ENCODE data around the gene SNRNP70. TPM values are rescaled to one million over a fixed set of nuclear protein-coding genes. Genes with fewer than 3 reads are reported as not detected.
A peak's percentile ranks its signal among the peaks of the same experiment; 100 is the strongest.
"Not testable (repeated sequence)": the region's sequence is repeated elsewhere in the genome, so short reads cannot be mapped to it uniquely, and the experiment has no call there.

The SNRNP70 gene
- total and polyA plus RNA-seq, 5 donors: 117 to 146 (median 144) TPM

DNA sequence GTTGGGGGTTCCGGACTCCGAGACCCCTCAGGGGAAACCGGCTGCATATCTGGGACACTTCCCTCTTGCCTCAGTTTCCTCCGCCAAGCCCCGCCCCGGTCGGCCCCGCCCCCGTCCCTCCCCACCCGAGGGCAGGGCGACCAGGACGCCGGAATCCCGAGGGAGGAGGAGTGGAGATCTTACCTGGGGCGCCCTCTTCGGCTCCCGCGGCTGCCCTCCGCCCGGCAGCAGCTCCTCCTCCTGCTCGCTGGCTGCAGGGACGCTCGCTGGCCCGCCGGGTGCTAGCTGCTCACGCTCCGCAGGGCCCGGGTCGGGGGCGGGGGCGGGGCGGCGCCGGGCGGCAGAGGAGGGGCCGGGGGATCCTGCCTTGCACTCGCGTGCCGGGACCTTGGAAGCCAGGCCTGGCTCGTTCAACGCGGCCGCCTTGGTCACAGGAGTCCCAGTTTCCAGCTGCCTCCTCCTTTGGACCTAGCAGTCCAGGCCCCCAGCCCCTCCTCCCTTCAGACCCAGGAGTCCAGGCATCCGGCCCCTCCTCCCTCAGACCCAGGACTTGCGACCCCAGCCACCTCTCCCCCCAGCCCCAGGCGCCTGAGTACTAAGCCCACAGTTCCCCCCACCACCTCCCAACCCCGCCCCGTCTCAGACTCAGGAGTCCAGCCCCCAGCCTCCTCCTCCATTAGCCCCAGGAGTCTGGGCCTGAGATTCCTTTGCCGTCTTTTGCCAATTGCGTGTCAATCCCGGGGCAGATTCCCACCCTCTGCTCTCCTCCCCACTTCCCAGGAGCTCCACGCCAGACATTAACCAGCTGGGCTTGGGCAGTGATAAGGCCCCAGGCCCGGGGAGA, 20.3 kb upstream of the SNRNP70 start, which contains the start of gene NTF4:
TSS of gene NTF4 (minus strand) at position 51 of the 844 bp plus-strand sequence. CDS start 2,821 bp downstream, outside the sequence.
- ATAC-seq (peak; percentile 47 to 56), DNase-seq (peak; percentile 28 to 75 (median 64))
- Histone ChIP-seq H3K27ac (ENCODE audit: low read length) (peak within 1 kb of the TSS; percentile 43), H3K4me1 (ENCODE audit: control insufficient read depth, insufficient read depth, low read length) (no peaks in the 10 kb centered on the region), H3K27me3 (ENCODE audit: control insufficient read depth, insufficient read depth) (no peaks in the 10 kb centered on the region), H3K9me3 (ENCODE audit: control insufficient read depth, low read length) (no peaks in the 10 kb centered on the region), H3K4me3 (ENCODE audit: low read length) (peak within 1 kb of the TSS; percentile 40)
- 3% methylated on average over 53 of the region's 53 CpGs for WGBS
- intact Hi-C loops (cut with DNase I): no loop called here

- intact Hi-C loops (cut with DNase I): no loop called here
- DNase-seq (no peak), ATAC-seq (peak; percentile 28 to 59)
- 31% methylated on average over 12 of the region's 13 CpGs for WGBS
- no peaks in the 10 kb centered on the region for H3K9me3 ChIP-seq (ENCODE audit: control insufficient read depth, low read length)
- no peak overlapping the region for H3K27ac ChIP-seq (ENCODE audit: low read length)
- H3K27me3 ChIP-seq (ENCODE audit: control insufficient read depth, insufficient read depth): no peaks in the 10 kb centered on the region
- H3K4me3 ChIP-seq (ENCODE audit: low read length): no peak overlapping the region
- no peaks in the 10 kb centered on the region for H3K4me1 ChIP-seq (ENCODE audit: control insufficient read depth, insufficient read depth, low read length)
Measured at GRCh38 chr19:49065905-49066512, 19.2 kb upstream of the SNRNP70 start.

- Histone ChIP-seq H3K9me3 (ENCODE audit: control insufficient read depth, low read length) (no peaks in the 10 kb centered on the region), H3K27ac (ENCODE audit: low read length) (no peak overlapping the region), H3K27me3 (ENCODE audit: control insufficient read depth, insufficient read depth) (no peaks in the 10 kb centered on the region), H3K4me3 (ENCODE audit: low read length) (no peak overlapping the region), H3K4me1 (ENCODE audit: control insufficient read depth, insufficient read depth, low read length) (no peaks in the 10 kb centered on the region)
- ATAC-seq (no peak), DNase-seq (no peak)
- 56% methylated on average over 3 of the region's 3 CpGs for WGBS
- intact Hi-C loops (cut with DNase I): no loop called here
Measured at GRCh38 chr19:49067554-49067953, 17.7 kb upstream of the SNRNP70 start.

DNA sequence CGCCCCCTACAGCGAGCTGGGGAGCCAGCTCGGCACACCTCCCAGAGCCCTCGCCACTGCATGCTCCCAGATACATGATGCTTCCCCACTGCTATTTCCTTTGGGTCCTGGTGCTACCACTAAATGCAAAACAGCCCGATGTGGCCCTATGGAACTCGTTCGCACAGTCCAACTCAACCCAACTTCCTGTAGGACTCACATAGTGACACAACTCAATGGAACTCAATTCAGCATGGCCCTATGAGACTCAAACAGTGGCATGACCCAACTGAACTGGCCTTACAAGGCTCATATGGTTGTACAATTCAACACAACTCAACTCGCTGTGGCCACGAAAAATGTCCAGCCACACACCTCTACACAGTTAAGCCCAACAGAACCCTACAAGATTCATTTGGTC, 16.2 kb upstream of the SNRNP70 start:
- Histone ChIP-seq H3K27ac (ENCODE audit: low read length) (no peak overlapping the region), H3K9me3 (ENCODE audit: control insufficient read depth, low read length) (no peaks in the 10 kb centered on the region), H3K4me3 (ENCODE audit: low read length) (no peak overlapping the region), H3K27me3 (ENCODE audit: control insufficient read depth, insufficient read depth) (no peaks in the 10 kb centered on the region), H3K4me1 (ENCODE audit: control insufficient read depth, insufficient read depth, low read length) (peaks cover 2% of the 10 kb centered on the region)
- 90% methylated on average over 9 of the region's 9 CpGs for whole genome bisulfite sequencing
- intact Hi-C loops (cut with DNase I): no loop called here
- no peak for DNase-seq
- ATAC-seq: no peak

DNA sequence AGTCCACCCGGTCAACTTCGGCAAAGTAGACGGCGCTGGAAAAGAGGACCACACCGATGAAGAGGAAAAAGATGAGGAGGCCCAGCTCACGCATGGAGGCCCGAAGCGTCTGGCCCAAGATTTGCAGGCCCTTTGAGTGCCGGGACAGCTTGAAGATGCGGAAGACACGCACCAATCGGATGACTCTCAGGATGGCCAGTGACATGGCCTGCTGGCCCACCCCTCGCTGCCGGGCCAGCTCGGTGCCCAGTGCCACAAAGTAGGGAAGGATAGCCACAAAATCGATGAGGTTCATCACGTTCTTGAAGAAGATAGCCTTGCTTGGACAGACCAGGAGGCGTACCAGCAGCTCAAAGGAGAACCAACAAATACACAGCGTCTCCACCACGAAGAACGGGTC, 14.8 kb upstream of the SNRNP70 start:
- Histone ChIP-seq H3K27me3 (ENCODE audit: control insufficient read depth, insufficient read depth) (no peaks in the 10 kb centered on the region), H3K9me3 (ENCODE audit: control insufficient read depth, low read length) (no peaks in the 10 kb centered on the region), H3K27ac (ENCODE audit: low read length) (no peak overlapping the region), H3K4me3 (ENCODE audit: low read length) (no peak overlapping the region), H3K4me1 (ENCODE audit: control insufficient read depth, insufficient read depth, low read length) (peaks cover 2% of the 10 kb centered on the region)
- 96% methylated on average over 21 of the region's 21 CpGs for WGBS
- intact Hi-C loops (cut with DNase I): no loop called here
- ATAC-seq: no peak
- no peak for DNase-seq

- ATAC-seq: no peak
- intact Hi-C loops (cut with DNase I): no loop called here
- Histone ChIP-seq H3K9me3 (ENCODE audit: control insufficient read depth, low read length) (no peaks in the 10 kb centered on the region), H3K4me1 (ENCODE audit: control insufficient read depth, insufficient read depth, low read length) (peaks cover 2% of the 10 kb centered on the region), H3K27me3 (ENCODE audit: control insufficient read depth, insufficient read depth) (no peaks in the 10 kb centered on the region), H3K27ac (ENCODE audit: low read length) (no peak overlapping the region), H3K4me3 (ENCODE audit: low read length) (peak overlapping the region; percentile 33)
- WGBS: 4% methylated on average over 93 of the region's 93 CpGs
- peak in 1 of 3 donors; percentile 71 for DNase-seq
Measured at GRCh38 chr19:49071860-49072547, 13.2 kb upstream of the SNRNP70 start.

DNA sequence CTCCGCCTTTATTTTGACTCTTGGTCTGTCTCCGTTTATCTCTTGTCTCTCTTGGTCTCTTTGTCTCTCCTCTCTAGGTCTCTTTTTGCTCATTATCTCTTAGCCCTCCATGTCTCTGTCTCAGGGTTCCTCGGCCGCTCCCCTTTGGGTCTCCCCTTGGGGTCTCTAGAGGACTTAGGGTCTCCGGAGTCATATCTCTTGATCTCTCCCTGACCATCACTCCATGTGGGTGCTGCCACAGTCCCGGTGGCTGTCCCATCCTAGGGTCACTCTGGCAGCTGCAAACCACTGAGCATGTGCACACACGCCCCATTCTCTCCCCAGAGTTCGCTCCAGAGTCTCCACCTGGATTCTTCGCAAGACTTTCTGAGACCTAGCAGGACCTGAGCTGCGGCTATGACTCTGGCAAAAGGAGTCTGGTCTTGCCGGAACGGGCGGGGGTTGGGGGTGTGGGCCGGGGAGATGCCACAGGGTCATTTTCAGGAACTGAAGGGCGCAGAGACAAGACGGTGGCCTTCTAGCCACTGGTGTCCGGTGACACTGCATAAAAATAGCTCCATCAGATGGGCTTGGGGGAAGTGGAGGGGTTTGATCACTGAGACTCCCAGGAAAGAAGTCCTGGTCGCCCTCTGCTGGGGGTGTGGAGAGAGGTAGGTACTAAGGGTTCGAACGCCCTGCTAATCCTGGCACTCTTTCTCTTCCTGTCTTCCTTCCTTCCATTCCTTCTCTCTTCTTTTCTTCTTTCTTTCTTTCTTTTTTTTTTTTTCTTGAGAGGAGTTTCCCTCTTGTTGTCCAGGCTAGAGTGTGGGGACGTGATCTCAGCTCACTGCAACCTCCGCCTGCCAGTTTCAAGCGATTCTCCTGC, 11.5 kb upstream of the SNRNP70 start:
- Histone ChIP-seq H3K27me3 (ENCODE audit: control insufficient read depth, insufficient read depth) (no peaks in the 10 kb centered on the region), H3K27ac (ENCODE audit: low read length) (peak overlapping the region; percentile 67), H3K9me3 (ENCODE audit: control insufficient read depth, low read length) (no peaks in the 10 kb centered on the region), H3K4me1 (ENCODE audit: control insufficient read depth, insufficient read depth, low read length) (peaks cover 2% of the 10 kb centered on the region), H3K4me3 (ENCODE audit: low read length) (no peak overlapping the region)
- 56% methylated on average over 23 of the region's 23 CpGs for WGBS
- ATAC-seq (peak; percentile 40 to 63), DNase-seq (no peak)
- intact Hi-C loops (cut with DNase I): no loop called here

- DNase-seq (peak; percentile 84 to 92 (median 88)), ATAC-seq (peak in 1 of 2 donors; percentile 32)
- H3K4me1 ChIP-seq (ENCODE audit: control insufficient read depth, insufficient read depth, low read length); H3K27ac ChIP-seq (ENCODE audit: low read length); H3K27me3 ChIP-seq (ENCODE audit: control insufficient read depth, insufficient read depth); H3K4me3 ChIP-seq (ENCODE audit: low read length); H3K9me3 ChIP-seq (ENCODE audit: control insufficient read depth, low read length); intact Hi-C loops (cut with DNase I): not testable (repeated sequence)
- 14% methylated on average over 8 of the region's 9 CpGs for WGBS
Measured at GRCh38 chr19:49074869-49075268, 10.4 kb upstream of the SNRNP70 start.

GRCh38 chr19:49080392-49080791, 4.9 kb upstream of the SNRNP70 start:
- Histone ChIP-seq H3K27ac (ENCODE audit: low read length) (no peak overlapping the region), H3K4me3 (ENCODE audit: low read length) (no peak overlapping the region), H3K4me1 (ENCODE audit: control insufficient read depth, insufficient read depth, low read length) (no peaks in the 10 kb centered on the region), H3K27me3 (ENCODE audit: control insufficient read depth, insufficient read depth) (no peaks in the 10 kb centered on the region), H3K9me3 (ENCODE audit: control insufficient read depth, low read length) (no peaks in the 10 kb centered on the region)
- 81% methylated on average over 4 of the region's 4 CpGs for WGBS
- ATAC-seq (no peak), DNase-seq (peak in 1 of 3 donors; percentile 13)
- intact Hi-C loops (cut with DNase I): no loop called here

DNA sequence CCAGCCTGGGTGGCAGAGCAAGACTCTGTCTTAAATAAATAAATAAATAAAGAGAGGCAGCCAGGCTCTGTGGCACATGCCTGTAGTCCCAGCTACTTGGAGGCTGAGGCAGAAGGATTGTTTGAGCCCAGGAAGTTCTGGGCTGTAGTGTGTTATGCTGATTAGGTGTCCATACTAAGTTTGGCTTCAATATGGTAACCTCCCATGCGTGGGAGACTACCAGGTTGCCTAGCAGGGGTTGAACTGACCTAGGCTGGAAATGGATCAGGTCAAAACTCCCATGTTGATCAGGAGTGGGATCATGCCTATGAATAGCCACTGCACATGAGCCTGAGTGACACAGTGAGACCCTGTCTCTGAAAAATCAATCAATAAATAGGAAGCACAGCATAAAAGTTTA, 4.0 kb upstream of the SNRNP70 start:
- H3K9me3 ChIP-seq (ENCODE audit: control insufficient read depth, low read length): no peaks in the 10 kb centered on the region
- no peak overlapping the region for H3K27ac ChIP-seq (ENCODE audit: low read length)
- no peak overlapping the region for H3K4me3 ChIP-seq (ENCODE audit: low read length)
- WGBS: 78% methylated on average over 1 of the region's 1 CpG
- H3K27me3 ChIP-seq (ENCODE audit: control insufficient read depth, insufficient read depth): no peaks in the 10 kb centered on the region
- intact Hi-C loops (cut with DNase I): no loop called here
- H3K4me1 ChIP-seq (ENCODE audit: control insufficient read depth, insufficient read depth, low read length): peaks cover 2% of the 10 kb centered on the region
- ATAC-seq: no peak
- no peak for DNase-seq
